Measurements from ENCODE around the gene PRR36.
A peak's percentile ranks its signal among the peaks of the same experiment; 100 is the strongest.

The PRR36 gene

GRCh38 chr19:7907544-7907943 lies 33.4 kb upstream of the PRR36 start:
- TF ChIP-seq, protein P1, sequence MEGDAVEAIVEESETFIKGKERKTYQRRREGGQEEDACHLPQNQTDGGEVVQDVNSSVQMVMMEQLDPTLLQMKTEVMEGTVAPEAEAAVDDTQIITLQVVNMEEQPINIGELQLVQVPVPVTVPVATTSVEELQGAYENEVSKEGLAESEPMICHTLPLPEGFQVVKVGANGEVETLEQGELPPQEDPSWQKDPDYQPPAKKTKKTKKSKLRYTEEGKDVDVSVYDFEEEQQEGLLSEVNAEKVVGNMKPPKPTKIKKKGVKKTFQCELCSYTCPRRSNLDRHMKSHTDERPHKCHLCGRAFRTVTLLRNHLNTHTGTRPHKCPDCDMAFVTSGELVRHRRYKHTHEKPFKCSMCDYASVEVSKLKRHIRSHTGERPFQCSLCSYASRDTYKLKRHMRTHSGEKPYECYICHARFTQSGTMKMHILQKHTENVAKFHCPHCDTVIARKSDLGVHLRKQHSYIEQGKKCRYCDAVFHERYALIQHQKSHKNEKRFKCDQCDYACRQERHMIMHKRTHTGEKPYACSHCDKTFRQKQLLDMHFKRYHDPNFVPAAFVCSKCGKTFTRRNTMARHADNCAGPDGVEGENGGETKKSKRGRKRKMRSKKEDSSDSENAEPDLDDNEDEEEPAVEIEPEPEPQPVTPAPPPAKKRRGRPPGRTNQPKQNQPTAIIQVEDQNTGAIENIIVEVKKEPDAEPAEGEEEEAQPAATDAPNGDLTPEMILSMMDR (conservative IDR thresholded peaks at IDR 0.05) = no peak
- H3K27ac ChIP-seq = no peak overlapping the region

- TF ChIP-seq, protein P1 (conservative IDR thresholded peaks at IDR 0.05) = no peak
- H3K27ac ChIP-seq = no peak overlapping the region
Measured at GRCh38 chr19:7907122-7907521, 32.9 kb upstream of the PRR36 start.

DNA sequence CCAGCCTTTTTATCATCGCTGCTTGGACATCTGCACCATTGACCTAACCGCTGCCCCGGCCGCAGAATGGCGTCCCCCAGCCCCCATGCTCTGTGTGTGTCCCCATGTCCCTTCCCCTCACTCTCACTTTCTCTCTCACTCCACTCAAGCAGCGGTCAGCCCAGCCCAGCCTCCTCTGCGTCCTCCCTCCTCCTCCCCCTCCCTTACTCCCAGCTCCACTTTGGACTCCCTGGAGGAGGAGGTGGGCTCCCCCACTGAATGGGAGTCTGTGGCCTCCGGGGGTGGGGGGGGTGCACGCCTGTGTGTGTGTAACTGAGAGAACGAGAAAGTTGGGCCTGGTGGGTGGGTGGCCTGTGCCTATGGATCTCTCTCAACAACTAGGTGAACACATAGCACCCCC lies 31.7 kb upstream of the PRR36 start:
- H3K27ac ChIP-seq = no peak overlapping the region; the same call in 1 of the 2 replicates
- TF ChIP-seq, protein P1 (conservative IDR thresholded peaks at IDR 0.05) = no peak

- H3K27ac ChIP-seq = peak overlapping the region; percentile 80; the same call in 1 of the 2 replicates
- TF ChIP-seq, protein P1 (conservative IDR thresholded peaks at IDR 0.05) = no peak
Measured at GRCh38 chr19:7905268-7905667, 31.1 kb upstream of the PRR36 start.

DNA sequence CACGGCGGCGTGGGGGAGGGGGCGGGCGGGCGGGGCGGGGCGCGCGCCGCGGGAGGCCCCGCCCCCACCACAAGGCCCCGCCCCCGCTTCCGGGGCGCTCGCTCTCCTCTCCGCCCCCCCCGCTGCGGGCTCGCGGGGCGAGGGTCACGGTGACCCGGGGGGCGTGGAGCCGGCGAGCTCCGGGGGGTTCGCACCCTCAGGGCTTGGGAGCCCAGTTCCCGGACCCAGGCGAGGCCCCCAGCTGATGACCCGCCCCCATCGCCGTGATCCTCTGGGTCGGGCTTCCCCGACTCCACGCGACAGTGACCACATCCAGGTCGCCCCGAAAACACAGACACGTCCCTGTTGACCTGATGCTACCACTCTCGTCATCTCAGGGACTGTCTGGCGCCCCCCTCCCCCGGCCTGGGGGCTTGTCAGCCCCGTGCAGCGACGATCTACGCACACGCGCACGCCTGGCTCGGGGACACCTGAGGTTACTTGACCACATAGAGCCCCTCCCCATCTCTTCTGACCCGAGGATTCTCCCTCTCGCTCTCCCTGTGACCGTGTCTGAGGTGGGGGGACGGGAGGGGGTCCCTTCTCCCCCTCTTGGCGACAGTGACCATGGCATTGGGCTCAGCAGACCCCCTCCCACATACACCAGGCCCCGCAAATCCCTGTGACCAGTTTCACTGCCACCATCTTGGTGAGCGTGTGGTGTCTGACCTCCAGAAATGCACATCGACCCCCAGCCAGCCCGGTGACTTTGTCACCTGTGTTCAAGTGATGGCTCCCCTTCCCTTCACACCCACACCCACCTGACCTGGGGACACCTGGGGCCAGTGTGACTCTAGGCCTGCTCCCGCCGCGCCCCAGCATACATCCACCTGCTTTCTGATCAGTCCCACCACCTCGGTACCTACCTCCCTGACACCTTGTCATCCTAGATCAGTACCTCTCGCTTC lies 30.2 kb upstream of the PRR36 start:
- TF ChIP-seq, protein P1 (conservative IDR thresholded peaks at IDR 0.05) = no peak
- peak overlapping the region; percentile 80 for H3K27ac ChIP-seq

DNA sequence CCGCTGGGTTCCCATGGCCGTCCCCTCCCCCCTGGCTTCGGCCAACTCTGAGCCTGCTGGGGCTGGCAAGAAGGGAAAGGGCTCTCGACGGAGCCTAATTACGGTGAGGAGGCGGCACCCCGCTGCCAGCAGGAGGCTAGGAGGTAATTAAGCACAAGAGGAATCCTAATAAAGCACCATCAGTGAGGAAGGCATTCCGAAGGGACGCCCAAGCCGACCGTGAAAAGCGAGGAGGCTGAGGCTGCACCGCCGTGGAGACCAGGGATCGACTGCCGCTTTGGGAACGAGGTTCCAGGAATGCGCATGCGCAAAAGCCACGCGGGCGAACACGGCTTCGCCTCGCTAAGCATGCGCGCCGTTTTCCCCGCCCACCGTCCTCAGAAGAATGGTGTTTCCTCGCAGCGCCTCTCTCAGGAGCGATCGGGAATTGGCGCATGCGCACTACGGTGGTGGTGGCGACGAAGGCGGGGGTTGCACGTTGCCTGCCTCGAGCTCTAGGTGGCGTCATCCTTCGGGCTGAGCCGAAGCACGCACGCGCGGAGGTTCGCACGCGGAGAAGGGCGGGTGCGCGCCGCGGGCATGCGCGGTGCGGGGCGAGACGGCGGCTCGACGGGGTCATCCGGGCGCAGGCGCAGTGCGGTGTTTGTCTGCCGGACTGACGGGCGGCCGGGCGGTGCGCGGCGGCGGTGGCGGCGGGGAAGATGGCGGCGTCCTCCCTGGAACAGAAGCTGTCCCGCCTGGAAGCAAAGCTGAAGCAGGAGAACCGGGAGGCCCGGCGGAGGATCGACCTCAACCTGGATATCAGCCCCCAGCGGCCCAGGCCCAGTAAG lies 29.3 kb upstream of the PRR36 start, which contains the start of gene MAP2K7:
TSS of gene MAP2K7 (plus strand) at position 634 of the 830 bp plus-strand sequence. CDS start at position 702, 68 bp downstream.
- TF ChIP-seq, protein P1 (conservative IDR thresholded peaks at IDR 0.05) = peak; percentile 75
- H3K27ac ChIP-seq = peak within 1 kb of the TSS; percentile 80

- H3K27ac ChIP-seq = peak overlapping the region; percentile 80
- TF ChIP-seq, protein P1 (conservative IDR thresholded peaks at IDR 0.05) = no peak
Measured at GRCh38 chr19:7902796-7903243, 28.6 kb upstream of the PRR36 start.

All from VCaP (cell line).